GM13977 (cell line): ENCODE results near the gene TMSB10.
"Not testable (repeated sequence)": the region's sequence is repeated elsewhere in the genome, so short reads cannot be mapped to it uniquely, and the experiment has no call there.

Experiments used
- DNase-seq: peaks from one replicate; pipeline ENCODE4 v3.0.0; 2012; ENCODE audit warnings: low spot score
- CTCF ChIP-seq: IDR thresholded peaks from 2 replicates; pipeline ENCODE4 v1.5.1; 2012; ENCODE audit warnings: mild to moderate bottlenecking, control low read depth; ENCODE audit not compliant: insufficient read depth; ENCODE audit errors: extremely low read depth, missing control alignments
- in situ Hi-C: fragments of 300-500 bp; cut with MboI; formaldehyde crosslinking; loops from one replicate; pipeline ENCODE4 v1.12.0; 2022; ENCODE audit warnings: low sequenced_read_pairs, low pct_unique_long_range_greater_than_20kb, mixed read lengths, inconsistent platforms; ENCODE audit not compliant: unreplicated experiment

TMSB10 gene

GRCh38 chr2:84861539-84861938 lies 43.9 kb upstream of the TMSB10 start:
- TF ChIP-seq CTCF: no peak
- DNase-seq: no peak
- in situ Hi-C loops: loop anchor here (5.0 kb wide), 1 partner anchor 364 kb away; no protein-coding TSS in a partner anchor

- in situ Hi-C loops: loop anchor here (5.0 kb wide), 1 partner anchor 365 kb away; no protein-coding TSS in a partner anchor
- DNase-seq: no peak
- no peak for TF ChIP-seq CTCF
Measured at GRCh38 chr2:84862006-84862405, 43.5 kb upstream of the TMSB10 start.

- peak; percentile 56 for TF ChIP-seq CTCF
- in situ Hi-C loops: no loop called here
- DNase-seq: peak; percentile 57
Measured at GRCh38 chr2:84865181-84865783, 40.2 kb upstream of the TMSB10 start.

- DNase-seq: no peak
- in situ Hi-C loops: no loop called here
- TF ChIP-seq CTCF: no peak
Measured at GRCh38 chr2:84866122-84866521, 39.3 kb upstream of the TMSB10 start.

GRCh38 chr2:84868327-84868726 lies 37.1 kb upstream of the TMSB10 start:
- DNase-seq, in situ Hi-C loops: not testable (repeated sequence)

DNA sequence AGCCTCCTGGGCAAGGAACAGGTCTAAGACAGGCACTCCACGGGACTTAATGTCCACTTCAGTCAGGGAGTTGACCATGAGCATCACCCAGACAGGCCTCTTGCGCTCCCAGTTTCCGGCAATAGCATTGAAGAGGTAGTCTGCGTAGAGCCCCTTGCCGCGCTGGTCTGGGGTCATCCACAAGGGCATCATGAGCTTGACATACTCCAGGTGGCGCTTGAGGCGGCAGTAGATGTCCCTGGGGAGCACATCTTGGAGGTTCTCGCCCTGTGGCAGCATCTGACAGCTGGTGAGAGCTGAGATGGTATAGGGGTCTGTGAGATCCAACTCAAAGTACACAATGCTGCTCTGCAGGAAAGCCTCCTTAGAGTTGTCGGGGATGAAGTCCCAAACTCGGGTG lies 35.1 kb upstream of the TMSB10 start:
- peak; percentile 13 for TF ChIP-seq CTCF
- no peak for DNase-seq
- in situ Hi-C loops: no loop called here

DNA sequence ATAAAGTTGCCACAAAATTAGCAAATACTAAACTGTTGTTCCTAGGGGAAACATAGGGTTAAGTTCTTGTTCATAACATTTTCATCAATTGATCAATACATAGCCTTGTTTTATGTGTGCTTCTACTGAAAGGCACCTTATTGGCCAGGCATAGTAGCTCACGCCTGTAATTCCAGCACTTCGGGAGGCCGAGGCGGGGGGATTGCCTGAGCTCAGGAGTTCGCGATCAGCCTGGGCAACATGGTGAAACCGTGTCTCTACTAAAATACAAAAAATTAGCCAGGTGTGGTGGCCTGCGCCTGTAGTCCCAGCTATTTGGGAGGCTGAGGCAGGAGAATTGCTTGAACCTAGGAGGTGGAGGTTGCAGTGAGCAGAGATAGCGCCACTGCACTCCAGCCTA lies 32.8 kb upstream of the TMSB10 start:
- DNase-seq, in situ Hi-C loops: not testable (repeated sequence)

GRCh38 chr2:84873350-84873749 lies 32.1 kb upstream of the TMSB10 start:
- no peak for DNase-seq
- no peak for TF ChIP-seq CTCF
- in situ Hi-C loops: no loop called here
